Measurements from ENCODE around the gene RSAD2. TPM values are rescaled to one million over a fixed set of nuclear protein-coding genes. Genes with fewer than 3 reads are reported as not detected.

Gene RSAD2
- total RNA-seq, 1 donor = 6.8 TPM

DNA sequence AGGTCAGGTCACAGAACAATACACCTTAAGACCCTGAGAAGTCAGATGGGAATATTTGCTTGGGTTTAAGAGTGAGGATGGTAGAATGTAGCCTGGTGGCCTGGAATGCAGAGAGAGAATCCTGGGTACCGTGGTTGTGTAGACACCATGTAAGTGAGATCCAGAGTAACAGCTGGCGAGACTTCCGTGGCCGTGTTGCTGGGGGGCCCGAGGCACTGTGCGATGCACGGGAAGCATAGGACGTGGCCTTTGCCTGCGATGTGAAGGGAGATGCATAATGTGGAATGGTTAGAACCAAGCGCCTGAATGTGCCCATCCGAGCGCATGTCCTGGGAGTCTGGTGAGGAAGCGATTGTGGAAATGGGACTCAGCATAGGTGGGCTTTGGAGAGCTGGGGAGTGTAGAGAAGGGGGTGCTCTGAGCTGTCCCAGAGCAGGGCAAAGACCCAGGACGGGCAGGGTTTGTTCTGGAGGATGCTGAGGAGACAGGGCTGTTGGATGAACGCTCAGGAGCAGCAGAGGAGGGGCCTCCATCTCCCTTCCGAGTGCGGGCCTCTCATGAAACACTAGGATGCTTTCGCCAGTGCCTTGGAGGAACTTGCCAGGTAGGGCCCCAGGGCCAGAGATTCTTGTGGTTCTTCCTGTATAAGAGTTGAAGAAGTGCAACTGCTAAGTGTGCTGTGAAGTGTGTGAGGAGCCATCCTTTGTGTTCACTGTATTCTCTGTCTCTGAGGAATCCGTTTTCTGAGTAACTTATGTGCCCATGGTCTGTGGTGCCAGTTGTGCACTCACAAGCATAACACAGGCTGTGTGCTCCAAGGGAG, 46.7 kb downstream of the RSAD2 start:
- H3K4me1 ChIP-seq (ENCODE audit: insufficient read depth, low read length) = peaks cover 14% of the 10 kb centered on the region
- no peaks in the 10 kb centered on the region for H3K27me3 ChIP-seq (ENCODE audit: insufficient read depth, low read length)
- no peak overlapping the region for H3K4me3 ChIP-seq (ENCODE audit: low read length)
- H3K9me3 ChIP-seq (ENCODE audit: low read depth, low read length) = no peaks in the 10 kb centered on the region

DNA sequence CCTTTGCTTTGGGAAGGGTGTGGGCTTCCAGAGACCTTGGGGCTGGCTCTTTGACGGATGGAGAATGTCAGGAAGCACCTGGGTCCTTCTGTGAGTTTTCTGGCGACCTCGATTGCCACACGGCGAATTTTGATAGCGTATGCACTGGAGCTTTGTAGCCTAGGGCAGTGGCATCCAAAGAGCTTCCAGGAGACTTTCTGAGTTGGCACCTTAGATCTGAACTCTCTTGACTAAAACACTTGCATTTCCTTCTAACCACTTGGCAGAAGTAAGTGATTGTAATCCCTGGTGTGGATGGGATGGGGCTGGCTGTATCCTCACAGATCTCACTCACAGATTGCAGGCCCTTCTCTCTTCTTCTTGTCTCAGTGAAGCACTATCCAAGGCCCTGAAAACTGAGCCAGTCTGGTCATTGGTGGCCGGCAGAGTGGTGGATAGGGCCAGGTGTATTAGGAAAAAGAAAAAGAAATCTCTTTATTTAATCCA, 47.4 kb downstream of the RSAD2 start:
- H3K4me1 ChIP-seq (ENCODE audit: insufficient read depth, low read length) = peaks cover 14% of the 10 kb centered on the region
- H3K4me3 ChIP-seq (ENCODE audit: low read length) = no peak overlapping the region
- H3K27me3 ChIP-seq (ENCODE audit: insufficient read depth, low read length) = no peaks in the 10 kb centered on the region
- H3K9me3 ChIP-seq (ENCODE audit: low read depth, low read length) = no peaks in the 10 kb centered on the region

DNA sequence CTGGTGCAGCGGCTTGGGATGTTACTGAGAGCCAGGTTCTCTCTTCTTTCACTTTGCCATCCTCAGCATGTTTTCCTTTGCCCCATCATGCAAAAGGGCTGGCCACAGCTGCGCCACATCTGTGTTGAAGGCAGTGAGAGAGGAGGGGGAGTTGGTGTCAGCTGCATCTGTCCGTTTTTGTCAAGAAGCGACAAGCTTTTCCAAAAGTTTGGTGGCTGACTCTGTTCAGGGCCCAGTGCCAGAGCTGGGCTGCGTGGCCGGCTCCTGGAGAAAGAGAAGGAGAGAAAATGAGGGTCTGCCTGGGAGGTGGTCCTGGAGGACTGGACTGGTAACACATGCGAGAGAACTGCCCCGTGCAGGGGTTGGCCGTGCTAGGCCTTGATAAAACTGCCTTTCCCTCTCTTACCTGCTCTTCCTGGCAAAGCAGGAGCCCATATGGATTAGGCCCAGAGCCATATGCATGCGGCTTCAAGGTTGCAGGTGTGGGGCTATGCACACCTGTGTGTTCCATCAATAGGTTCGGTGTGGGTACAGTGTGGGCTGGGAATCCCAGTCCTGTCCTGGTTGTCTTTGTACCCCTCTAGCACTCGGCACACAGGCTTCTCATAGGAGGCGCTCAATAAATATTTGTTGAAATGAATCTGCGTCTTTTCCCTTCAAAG, 48.6 kb downstream of the RSAD2 start:
- Histone ChIP-seq H3K4me3 (ENCODE audit: low read length) (no peak overlapping the region), H3K4me1 (ENCODE audit: insufficient read depth, low read length) (peaks cover 14% of the 10 kb centered on the region), H3K9me3 (ENCODE audit: low read depth, low read length) (no peaks in the 10 kb centered on the region), H3K27me3 (ENCODE audit: insufficient read depth, low read length) (no peaks in the 10 kb centered on the region)

DNA sequence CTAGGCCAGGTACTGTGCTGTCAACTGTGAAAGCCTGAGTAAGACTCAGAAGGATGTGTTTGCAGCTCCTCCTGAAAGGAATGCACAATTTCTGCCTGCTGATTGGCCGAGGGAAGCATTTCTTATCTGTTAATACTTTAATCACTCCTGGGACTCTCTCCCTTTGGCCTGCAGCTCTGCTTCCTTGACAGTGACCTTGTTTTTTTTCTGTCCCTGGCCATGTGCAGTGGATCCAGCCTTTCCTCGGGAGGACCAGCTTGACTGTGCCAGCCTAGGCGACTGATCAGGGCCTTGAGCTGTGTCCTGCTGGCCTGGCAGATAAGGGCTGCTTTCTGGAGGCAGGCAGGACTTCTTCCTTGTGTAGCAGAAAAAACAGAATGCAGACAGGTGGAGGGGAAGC, 49.6 kb downstream of the RSAD2 start:
- no peaks in the 10 kb centered on the region for H3K27me3 ChIP-seq (ENCODE audit: insufficient read depth, low read length)
- no peaks in the 10 kb centered on the region for H3K9me3 ChIP-seq (ENCODE audit: low read depth, low read length)
- H3K4me3 ChIP-seq (ENCODE audit: low read length) = no peak overlapping the region
- H3K4me1 ChIP-seq (ENCODE audit: insufficient read depth, low read length) = peaks cover 14% of the 10 kb centered on the region

- peaks cover 14% of the 10 kb centered on the region for H3K4me1 ChIP-seq (ENCODE audit: insufficient read depth, low read length)
These were observed 50.2 kb downstream of the RSAD2 start for GRCh38 chr2:6927753-6928152.

GRCh38 chr2:6928452-6928851, 50.9 kb downstream of the RSAD2 start:
- no peaks in the 10 kb centered on the region for H3K27me3 ChIP-seq (ENCODE audit: insufficient read depth, low read length)
- H3K4me3 ChIP-seq (ENCODE audit: low read length) = no peak overlapping the region
- no peaks in the 10 kb centered on the region for H3K9me3 ChIP-seq (ENCODE audit: low read depth, low read length)
- peaks cover 14% of the 10 kb centered on the region for H3K4me1 ChIP-seq (ENCODE audit: insufficient read depth, low read length)

More at GRCh38 chr2:6927753-6928152, 50.2 kb downstream of the RSAD2 start:
- H3K9me3 ChIP-seq (ENCODE audit: low read depth, low read length) = no peaks in the 10 kb centered on the region
- no peaks in the 10 kb centered on the region for H3K27me3 ChIP-seq (ENCODE audit: insufficient read depth, low read length)
- no peak overlapping the region for H3K4me3 ChIP-seq (ENCODE audit: low read length)

DNA sequence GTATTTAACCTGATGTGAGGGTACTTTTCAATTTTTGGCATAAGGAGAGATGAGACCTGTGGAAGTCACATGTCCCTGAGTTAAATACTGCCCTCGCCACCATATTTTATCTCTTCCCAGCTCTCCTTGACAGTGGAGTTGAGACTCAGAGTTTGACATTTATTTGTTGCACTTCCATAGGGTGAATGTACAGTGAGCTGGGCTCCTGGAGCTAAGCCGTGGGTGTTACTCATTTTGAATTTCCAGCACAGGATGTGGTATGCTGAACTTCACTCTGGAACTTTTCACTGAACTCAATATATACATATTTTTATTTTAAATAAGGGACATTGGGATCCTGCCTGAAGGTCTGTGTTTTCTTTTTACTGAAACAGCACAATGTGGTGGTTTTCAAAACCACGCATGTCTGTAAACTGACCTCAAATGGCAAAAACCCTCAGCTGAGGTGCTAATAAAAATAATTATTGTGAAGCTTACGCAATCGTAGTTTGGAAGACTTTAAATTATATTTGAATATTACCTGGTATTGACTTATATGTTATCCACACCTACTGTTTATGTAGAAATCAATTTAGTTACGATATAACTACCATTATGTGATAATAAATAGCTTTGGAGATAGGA, 51.7 kb downstream of the RSAD2 start:
- H3K27me3 ChIP-seq (ENCODE audit: insufficient read depth, low read length) = no peaks in the 10 kb centered on the region
- H3K9me3 ChIP-seq (ENCODE audit: low read depth, low read length) = no peaks in the 10 kb centered on the region
- H3K4me3 ChIP-seq (ENCODE audit: low read length) = no peak overlapping the region
- peaks cover 11% of the 10 kb centered on the region for H3K4me1 ChIP-seq (ENCODE audit: insufficient read depth, low read length)

GRCh38 chr2:6930923-6931647, 53.5 kb downstream of the RSAD2 start:
- Histone ChIP-seq H3K4me1 (ENCODE audit: insufficient read depth, low read length) (peaks cover 21% of the 10 kb centered on the region), H3K27me3 (ENCODE audit: insufficient read depth, low read length) (no peaks in the 10 kb centered on the region), H3K4me3 (ENCODE audit: low read length) (no peak overlapping the region), H3K9me3 (ENCODE audit: low read depth, low read length) (no peaks in the 10 kb centered on the region)

- Histone ChIP-seq H3K4me3 (ENCODE audit: low read length) (no peak overlapping the region), H3K9me3 (ENCODE audit: low read depth, low read length) (no peaks in the 10 kb centered on the region), H3K27me3 (ENCODE audit: insufficient read depth, low read length) (no peaks in the 10 kb centered on the region), H3K4me1 (ENCODE audit: insufficient read depth, low read length) (peaks cover 21% of the 10 kb centered on the region)
These were observed 54.2 kb downstream of the RSAD2 start for GRCh38 chr2:6931753-6932152.

DNA sequence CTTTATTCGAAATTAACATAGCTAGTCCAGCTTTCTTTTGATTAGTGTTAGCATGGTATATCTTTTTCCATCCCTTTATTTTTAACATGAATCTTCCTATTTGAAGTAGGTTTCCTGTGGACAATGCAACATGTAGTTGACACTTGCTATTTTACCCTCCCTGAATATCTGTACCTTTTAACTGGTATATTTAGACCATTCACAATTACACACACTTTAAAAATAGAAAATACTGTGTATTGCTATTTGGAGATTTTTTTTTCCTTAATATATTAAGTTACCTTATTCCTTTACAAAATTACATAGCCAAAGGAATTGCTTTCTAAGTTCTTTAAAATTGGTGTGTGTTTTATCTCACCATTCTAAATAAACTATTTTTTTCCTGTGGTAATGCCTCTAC, 54.6 kb downstream of the RSAD2 start:
- peaks cover 21% of the 10 kb centered on the region for H3K4me1 ChIP-seq (ENCODE audit: insufficient read depth, low read length)

DNA sequence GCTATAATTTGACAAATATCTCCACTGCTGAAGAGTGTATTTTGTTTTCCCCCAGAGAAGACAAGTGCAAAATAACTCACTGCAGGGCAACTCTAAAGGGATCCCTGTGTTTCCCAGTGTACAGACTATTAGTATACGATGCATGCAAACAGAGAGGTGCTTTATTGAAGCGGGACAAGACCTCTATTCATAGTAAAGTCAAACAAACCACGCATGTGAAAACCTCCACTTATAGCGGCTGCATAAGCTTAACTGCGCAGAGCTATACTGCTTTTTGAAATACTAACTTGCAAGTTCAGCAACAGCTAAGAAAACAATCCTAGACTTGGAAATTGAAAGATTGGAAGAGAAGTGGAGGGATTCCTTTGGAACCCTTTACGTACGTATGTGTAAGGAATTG, 55.3 kb downstream of the RSAD2 start:
- Histone ChIP-seq H3K27me3 (ENCODE audit: insufficient read depth, low read length) (no peaks in the 10 kb centered on the region), H3K4me3 (ENCODE audit: low read length) (no peak overlapping the region), H3K9me3 (ENCODE audit: low read depth, low read length) (no peaks in the 10 kb centered on the region), H3K4me1 (ENCODE audit: insufficient read depth, low read length) (peaks cover 21% of the 10 kb centered on the region)

More for the DNA sequence above, 54.6 kb downstream of the RSAD2 start:
- Histone ChIP-seq H3K9me3 (ENCODE audit: low read depth, low read length) (no peaks in the 10 kb centered on the region), H3K27me3 (ENCODE audit: insufficient read depth, low read length) (no peaks in the 10 kb centered on the region), H3K4me3 (ENCODE audit: low read length) (no peak overlapping the region)

DNA sequence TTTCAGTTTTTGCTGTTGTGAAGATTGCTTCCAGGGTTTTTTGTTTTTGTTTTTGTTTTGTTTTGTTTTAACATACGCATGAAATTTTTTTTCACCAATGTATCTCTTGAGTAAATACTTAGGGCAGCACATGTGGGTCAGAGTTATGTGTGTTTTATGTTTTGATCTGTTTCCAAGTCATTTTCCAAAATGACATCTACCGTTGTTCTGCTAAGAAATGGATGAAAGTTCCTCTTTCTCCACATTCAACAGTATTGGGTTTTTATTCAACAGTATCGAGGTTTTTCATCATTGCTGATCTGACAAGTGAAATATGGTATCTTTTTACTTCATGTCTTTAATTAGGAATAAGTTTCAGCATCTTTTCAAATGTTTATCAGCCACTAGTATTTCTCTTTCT, 56.3 kb downstream of the RSAD2 start:
- Histone ChIP-seq H3K4me3 (ENCODE audit: low read length) (no peak overlapping the region), H3K9me3 (ENCODE audit: low read depth, low read length) (no peaks in the 10 kb centered on the region), H3K27me3 (ENCODE audit: insufficient read depth, low read length) (no peaks in the 10 kb centered on the region), H3K4me1 (ENCODE audit: insufficient read depth, low read length) (peaks cover 16% of the 10 kb centered on the region)

GRCh38 chr2:6934345-6934744, 56.8 kb downstream of the RSAD2 start:
- no peak overlapping the region for H3K4me3 ChIP-seq (ENCODE audit: low read length)
- H3K27me3 ChIP-seq (ENCODE audit: insufficient read depth, low read length) = no peaks in the 10 kb centered on the region
- no peaks in the 10 kb centered on the region for H3K9me3 ChIP-seq (ENCODE audit: low read depth, low read length)
- peaks cover 16% of the 10 kb centered on the region for H3K4me1 ChIP-seq (ENCODE audit: insufficient read depth, low read length)

DNA sequence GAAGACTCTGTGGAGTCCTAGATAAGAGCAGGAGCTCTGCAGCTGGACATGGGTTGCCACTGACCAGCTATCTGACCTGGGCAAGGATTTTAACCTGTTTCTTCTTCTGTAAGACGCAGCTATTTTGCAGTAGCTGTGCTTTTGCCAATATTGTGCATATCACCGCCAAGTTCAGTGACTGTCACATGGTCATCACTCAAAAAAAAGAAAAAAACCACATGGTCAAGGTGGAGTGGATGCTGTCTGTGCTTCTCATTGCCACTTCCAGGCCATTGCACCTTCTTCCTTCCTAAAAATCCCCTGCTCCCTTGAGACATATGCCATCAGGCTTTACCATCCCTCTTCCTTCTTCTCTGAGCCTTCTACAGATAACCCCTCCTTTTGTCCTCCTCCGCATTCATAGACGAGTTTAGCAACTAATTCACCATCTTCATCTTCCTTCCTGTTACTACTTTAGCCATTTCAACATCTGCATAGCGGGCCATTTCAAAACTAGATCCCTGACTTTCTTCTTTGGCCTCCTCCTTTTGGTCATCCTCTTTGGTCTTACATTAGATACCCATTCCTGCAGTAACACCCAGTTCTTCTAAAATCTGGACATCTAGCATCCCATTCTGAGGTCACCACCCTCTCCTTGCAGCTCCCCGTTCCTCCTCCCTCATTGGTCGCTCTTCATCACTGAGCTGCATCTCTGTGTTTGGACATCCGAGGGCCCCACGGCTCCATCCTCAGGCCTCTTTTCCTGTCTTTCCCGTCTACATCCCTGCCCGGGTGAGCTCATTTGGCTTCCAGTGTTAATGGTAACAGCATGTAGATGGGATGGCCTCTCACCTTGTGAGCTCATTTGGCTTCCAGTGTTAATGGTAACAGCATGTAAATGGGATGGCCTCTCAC, 57.4 kb downstream of the RSAD2 start:
- H3K27me3 ChIP-seq (ENCODE audit: insufficient read depth, low read length) = no peaks in the 10 kb centered on the region
- H3K9me3 ChIP-seq (ENCODE audit: low read depth, low read length) = no peaks in the 10 kb centered on the region
- H3K4me3 ChIP-seq (ENCODE audit: low read length) = no peak overlapping the region
- peaks cover 16% of the 10 kb centered on the region for H3K4me1 ChIP-seq (ENCODE audit: insufficient read depth, low read length)
